BLaER1 treated with 17β-estradiol and CSF1 and Interleukin-3, amounts not matched to agents 10 nM and 100 nM (cell line): ENCODE measurements around the gene SESN3.

Experiments used
- H3K27ac ChIP-seq, 11 experiments: shearing (Covaris generic); formaldehyde crosslinking; 2 replicates each; pipeline ENCODE4 v1.8.1; 2022
- H3K27me3 ChIP-seq, 11 experiments: shearing (Covaris generic); formaldehyde crosslinking; 2 replicates each; pipeline ENCODE4 v1.8.1; 2022
- H3K36me3 ChIP-seq, 11 experiments: shearing (Covaris generic); formaldehyde crosslinking; 2 replicates each; pipeline ENCODE4 v1.8.1; 2022
- H3K4me1 ChIP-seq, 10 experiments: shearing (Covaris generic); formaldehyde crosslinking; 2 replicates each; pipeline ENCODE4 v1.8.1; 2022
- H3K4me2 ChIP-seq, 11 experiments: shearing (Covaris generic); formaldehyde crosslinking; 2 replicates each; pipeline ENCODE4 v1.8.1; 2022
- H3K4me3 ChIP-seq, 10 experiments: shearing (Covaris generic); formaldehyde crosslinking; 2 replicates each; pipeline ENCODE4 v1.8.1; 2022
- H3K9ac ChIP-seq, 11 experiments: shearing (Covaris generic); formaldehyde crosslinking; 2 replicates each; pipeline ENCODE4 v1.8.1; 2022
- H3K9me3 ChIP-seq, 11 experiments: shearing (Covaris generic); formaldehyde crosslinking; replicated peaks in 1 of 11; 2 replicates each; pipeline ENCODE4 v1.8.1; 2022
- H4K20me1 ChIP-seq, 11 experiments: shearing (Covaris generic); formaldehyde crosslinking; 2 replicates each; pipeline ENCODE4 v1.8.1; 2022
- Cebpa-rat ChIP-seq, 11 experiments: shearing (Covaris generic); IDR thresholded peaks; 2 replicates each; pipeline ENCODE4 v1.8.1; 2022

The SESN3 gene

GRCh38 chr11:95153857-95154246 lies 77.2 kb downstream of the SESN3 start:
- Histone ChIP-seq H3K4me3 (peak overlapping the region in 2 of 10 experiments; percentile 43 to 58; a peak in 2 of 20 replicates), H3K36me3 (no peaks in the 10 kb centered on the region), H3K27me3 (peaks cover 4 to 15% (median 7%) of the 10 kb centered on the region in 11 experiments; a peak in 11 of 22 replicates), H4K20me1 (no peaks in the 10 kb centered on the region; a peak in 1 of 22 replicates), H3K9ac (peak overlapping the region in 3 of 11 experiments; percentile 53 to 66 (median 63); a peak in 4 of 22 replicates), H3K4me2 (peak overlapping the region; percentile 66 to 98 (median 77)), H3K9me3 (no peaks in the 10 kb centered on the region), H3K4me1 (peaks cover 28 to 52% (median 45%) of the 10 kb centered on the region in 10 experiments), H3K27ac (no peak overlapping the region)
- no peak for TF ChIP-seq Cebpa-rat (IDR thresholded peaks at IDR 0.05)

GRCh38 chr11:95152876-95153856 lies 77.8 kb downstream of the SESN3 start:
- Histone ChIP-seq H3K4me1 (peaks cover 33 to 57% (median 48%) of the 10 kb centered on the region in 10 experiments), H3K27ac (peak overlapping the region in 5 of 11 experiments; percentile 6 to 37 (median 31); a peak in 6 of 22 replicates), H4K20me1 (no peaks in the 10 kb centered on the region; a peak in 1 of 22 replicates), H3K27me3 (peaks cover 4 to 15% (median 7%) of the 10 kb centered on the region in 11 experiments; a peak in 11 of 22 replicates), H3K4me2 (peak overlapping the region; percentile 66 to 98 (median 77)), H3K36me3 (no peaks in the 10 kb centered on the region), H3K4me3 (peak overlapping the region; percentile 23 to 59 (median 45); a peak in 16 of 20 replicates), H3K9me3 (no peaks in the 10 kb centered on the region), H3K9ac (peak overlapping the region; percentile 11 to 66 (median 53); a peak in 20 of 22 replicates)
- 0 out of 22 replicates have a peak, but pooled peaks of 1 of the 11 experiments have one; percentile 2 for TF ChIP-seq Cebpa-rat (IDR thresholded peaks at IDR 0.05)

GRCh38 chr11:95150956-95151684 lies 79.9 kb downstream of the SESN3 start:
- Histone ChIP-seq H3K9ac (peak overlapping the region; percentile 64 to 82 (median 75)), H3K9me3 (no peaks in the 10 kb centered on the region), H3K4me3 (peak overlapping the region; percentile 62 to 74 (median 68)), H3K4me1 (peaks cover 46 to 64% (median 59%) of the 10 kb centered on the region in 10 experiments), H3K27ac (peak overlapping the region; percentile 47 to 82 (median 68)), H3K4me2 (peak overlapping the region; percentile 83 to 98 (median 94)), H3K27me3 (peaks cover 4 to 15% (median 7%) of the 10 kb centered on the region in 11 experiments; a peak in 11 of 22 replicates), H3K36me3 (no peaks in the 10 kb centered on the region), H4K20me1 (no peaks in the 10 kb centered on the region; a peak in 1 of 22 replicates)
- no peak for TF ChIP-seq Cebpa-rat (IDR thresholded peaks at IDR 0.05)

- Histone ChIP-seq H3K4me2 (peak overlapping the region; percentile 83 to 98 (median 94)), H3K27me3 (peaks cover 4 to 15% (median 7%) of the 10 kb centered on the region in 11 experiments; a peak in 11 of 22 replicates), H3K9me3 (no peaks in the 10 kb centered on the region), H3K4me3 (peak overlapping the region; percentile 62 to 74 (median 68); a peak in 17 of 20 replicates), H4K20me1 (no peaks in the 10 kb centered on the region; a peak in 1 of 22 replicates), H3K9ac (peak overlapping the region in 6 of 11 experiments; percentile 71 to 79 (median 75); a peak in 11 of 22 replicates), H3K36me3 (no peaks in the 10 kb centered on the region), H3K4me1 (peaks cover 48 to 65% (median 60%) of the 10 kb centered on the region in 10 experiments), H3K27ac (peak overlapping the region in 3 of 11 experiments; percentile 20 to 72 (median 33); a peak in 4 of 22 replicates)
- TF ChIP-seq Cebpa-rat (IDR thresholded peaks at IDR 0.05) = no peak
These were observed 81.2 kb downstream of the SESN3 start for GRCh38 chr11:95149651-95150364.

GRCh38 chr11:95148938-95149337 lies 82.1 kb downstream of the SESN3 start:
- Histone ChIP-seq H3K4me3 (no peak overlapping the region), H3K4me1 (peaks cover 52 to 69% (median 63%) of the 10 kb centered on the region in 10 experiments), H3K9me3 (no peaks in the 10 kb centered on the region), H3K4me2 (peak overlapping the region in 2 of 11 experiments; percentile 6 to 13; a peak in 2 of 22 replicates), H3K27me3 (peaks cover 4 to 15% (median 7%) of the 10 kb centered on the region in 11 experiments; a peak in 11 of 22 replicates), H3K9ac (no peak overlapping the region), H3K27ac (no peak overlapping the region), H4K20me1 (no peaks in the 10 kb centered on the region; a peak in 1 of 22 replicates), H3K36me3 (no peaks in the 10 kb centered on the region)
- TF ChIP-seq Cebpa-rat (IDR thresholded peaks at IDR 0.05) = no peak

- Histone ChIP-seq H3K9me3 (no peaks in the 10 kb centered on the region), H3K27me3 (peaks cover 4 to 15% (median 7%) of the 10 kb centered on the region in 11 experiments; a peak in 11 of 22 replicates), H3K9ac (no peak overlapping the region), H3K27ac (no peak overlapping the region), H4K20me1 (no peaks in the 10 kb centered on the region; a peak in 1 of 22 replicates), H3K4me2 (peak overlapping the region in 2 of 11 experiments; percentile 61 to 77; a peak in 4 of 22 replicates), H3K36me3 (no peaks in the 10 kb centered on the region), H3K4me3 (no peak overlapping the region), H3K4me1 (peaks cover 48 to 69% (median 63%) of the 10 kb centered on the region in 10 experiments)
- TF ChIP-seq Cebpa-rat (IDR thresholded peaks at IDR 0.05) = no peak
These were observed 82.6 kb downstream of the SESN3 start for GRCh38 chr11:95148406-95148805.

GRCh38 chr11:95147364-95147905 lies 83.6 kb downstream of the SESN3 start:
- Histone ChIP-seq H3K27me3 (peaks cover 4 to 15% (median 7%) of the 10 kb centered on the region in 11 experiments; a peak in 11 of 22 replicates), H3K27ac (no peak overlapping the region), H3K4me2 (peak overlapping the region in 7 of 11 experiments; percentile 39 to 77 (median 61); a peak in 14 of 22 replicates), H4K20me1 (no peaks in the 10 kb centered on the region; a peak in 1 of 22 replicates), H3K4me1 (peaks cover 39 to 69% (median 62%) of the 10 kb centered on the region in 10 experiments), H3K4me3 (no peak overlapping the region), H3K36me3 (no peaks in the 10 kb centered on the region), H3K9ac (no peak overlapping the region), H3K9me3 (no peaks in the 10 kb centered on the region)
- no peak for TF ChIP-seq Cebpa-rat (IDR thresholded peaks at IDR 0.05)
